ENCODE results near the gene CXorf58.

DNA sequence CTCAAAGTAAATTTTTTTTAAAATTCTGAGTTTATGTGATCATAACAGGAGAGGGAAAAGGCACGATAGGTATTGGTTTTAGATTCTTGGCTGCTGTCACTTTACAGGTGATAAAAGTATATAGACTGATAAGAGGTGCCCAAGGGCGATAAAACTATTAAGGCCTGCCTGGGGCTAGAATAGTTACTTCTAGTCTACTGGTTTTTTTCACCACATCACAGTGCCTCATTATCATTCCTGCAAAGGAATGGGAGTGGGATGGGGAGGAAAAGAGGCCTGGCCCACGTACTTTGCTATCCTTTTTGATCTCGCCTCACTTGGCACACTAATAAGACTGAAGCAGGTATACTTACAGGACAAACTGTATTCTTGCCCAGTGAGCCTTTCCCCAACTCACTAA is 46.6 kb downstream of the CXorf58 start:
- TF ChIP-seq CTCF (IDR thresholded peaks at IDR 0.05) (no peak), ZFX (IDR thresholded peaks at IDR 0.05; ENCODE audit: borderline replicate concordance) (no peak)

Data from 22Rv1 (cell line).